Nephron progenitor cell (in vitro differentiated cells): ENCODE results near the gene KLHL20.
"Not testable (repeated sequence)": the region's sequence is repeated elsewhere in the genome, so short reads cannot be mapped to it uniquely, and the experiment has no call there.

Experiments used
- DNase-seq: peaks from one replicate; pipeline ENCODE4 v3.0.0; 2021
- H3K27ac Mint-ChIP-seq: 2 replicates; pipeline ENCODE4 v1.8.0; 2021; ENCODE audit warnings: mild to moderate bottlenecking, moderate library complexity, mixed read lengths
- H3K27me3 Mint-ChIP-seq: 2 replicates; pipeline ENCODE4 v1.8.0; 2021; ENCODE audit warnings: mild to moderate bottlenecking, low read depth, mixed read lengths; ENCODE audit not compliant: poor library complexity
- H3K36me3 Mint-ChIP-seq: 2 replicates; pipeline ENCODE4 v1.8.0; 2021; ENCODE audit warnings: low read depth, mixed read lengths
- H3K4me1 Mint-ChIP-seq: 2 replicates; pipeline ENCODE4 v1.8.0; 2021; ENCODE audit warnings: mixed read lengths
- H3K4me3 Mint-ChIP-seq: 2 replicates; pipeline ENCODE4 v1.8.0; 2021; ENCODE audit warnings: mild to moderate bottlenecking, moderate library complexity, mixed read lengths
- H3K9me3 Mint-ChIP-seq: 2 replicates; pipeline ENCODE4 v1.8.0; 2021; ENCODE audit warnings: mild to moderate bottlenecking, moderate library complexity, mixed read lengths
- CTCF ChIP-seq: fragments of 200-600 bp; sonication (generic); IDR thresholded peaks from 2 replicates; pipeline ENCODE4 v1.5.0; 2021; ENCODE audit warnings: antibody characterized with exemption

KLHL20 gene

GRCh38 chr1:173768206-173768605 is 53.4 kb downstream of the KLHL20 start:
- Mint-ChIP-seq H3K27ac (no peak overlapping the region), H3K4me3 (no peak overlapping the region), H3K9me3 (peaks cover 16% of the 10 kb centered on the region), H3K4me1 (no peaks in the 10 kb centered on the region), H3K27me3 (no peaks in the 10 kb centered on the region), H3K36me3 (peaks cover 60% of the 10 kb centered on the region)
- no peak for DNase-seq
- no peak for TF ChIP-seq CTCF

- Mint-ChIP-seq H3K4me3 (no peak overlapping the region), H3K36me3 (peaks cover 54% of the 10 kb centered on the region), H3K4me1 (no peaks in the 10 kb centered on the region), H3K27ac (peak overlapping the region; percentile 4), H3K9me3 (peaks cover 10% of the 10 kb centered on the region), H3K27me3 (no peaks in the 10 kb centered on the region)
- no peak for DNase-seq
- TF ChIP-seq CTCF: no peak
These were observed 54.0 kb downstream of the KLHL20 start for GRCh38 chr1:173768827-173769226.

GRCh38 chr1:173770330-173770729 is 55.5 kb downstream of the KLHL20 start:
- not testable (repeated sequence) for H3K4me1 Mint-ChIP-seq, H3K27ac Mint-ChIP-seq, H3K9me3 Mint-ChIP-seq, DNase-seq, H3K27me3 Mint-ChIP-seq, H3K4me3 Mint-ChIP-seq
- H3K36me3 Mint-ChIP-seq: peaks cover 54% of the 10 kb centered on the region

GRCh38 chr1:173771560-173771959 is 56.8 kb downstream of the KLHL20 start:
- TF ChIP-seq CTCF: no peak
- Mint-ChIP-seq H3K36me3 (peaks cover 54% of the 10 kb centered on the region), H3K4me1 (no peaks in the 10 kb centered on the region), H3K27ac (no peak overlapping the region), H3K9me3 (peaks cover 6% of the 10 kb centered on the region), H3K4me3 (no peak overlapping the region), H3K27me3 (no peaks in the 10 kb centered on the region)
- no peak for DNase-seq

GRCh38 chr1:173775578-173776226 is 60.9 kb downstream of the KLHL20 start:
- Mint-ChIP-seq H3K36me3 (peaks cover 71% of the 10 kb centered on the region), H3K27me3 (no peaks in the 10 kb centered on the region)
- no peak for DNase-seq

GRCh38 chr1:173779936-173780335 is 65.2 kb downstream of the KLHL20 start:
- TF ChIP-seq CTCF: no peak
- Mint-ChIP-seq H3K9me3 (peaks cover 12% of the 10 kb centered on the region), H3K36me3 (peaks cover 66% of the 10 kb centered on the region), H3K4me3 (no peak overlapping the region), H3K27me3 (no peaks in the 10 kb centered on the region), H3K4me1 (no peaks in the 10 kb centered on the region), H3K27ac (no peak overlapping the region)
- DNase-seq: no peak

More at GRCh38 chr1:173775578-173776226, 60.9 kb downstream of the KLHL20 start:
- H3K4me1 Mint-ChIP-seq: no peaks in the 10 kb centered on the region
- peaks cover 12% of the 10 kb centered on the region for H3K9me3 Mint-ChIP-seq
- TF ChIP-seq CTCF: no peak
- H3K4me3 Mint-ChIP-seq: no peak overlapping the region
- no peak overlapping the region for H3K27ac Mint-ChIP-seq
